HG02623 (cell line): ENCODE data around the gene TBC1D22A.

Source experiments
- ATAC-seq: cut with Tn5 transposase; IDR thresholded peaks from one replicate; pipeline ENCODE4 v1.9.1; 2021; ENCODE audit warnings: moderate library complexity; ENCODE audit not compliant: unreplicated experiment

TBC1D22A gene

DNA sequence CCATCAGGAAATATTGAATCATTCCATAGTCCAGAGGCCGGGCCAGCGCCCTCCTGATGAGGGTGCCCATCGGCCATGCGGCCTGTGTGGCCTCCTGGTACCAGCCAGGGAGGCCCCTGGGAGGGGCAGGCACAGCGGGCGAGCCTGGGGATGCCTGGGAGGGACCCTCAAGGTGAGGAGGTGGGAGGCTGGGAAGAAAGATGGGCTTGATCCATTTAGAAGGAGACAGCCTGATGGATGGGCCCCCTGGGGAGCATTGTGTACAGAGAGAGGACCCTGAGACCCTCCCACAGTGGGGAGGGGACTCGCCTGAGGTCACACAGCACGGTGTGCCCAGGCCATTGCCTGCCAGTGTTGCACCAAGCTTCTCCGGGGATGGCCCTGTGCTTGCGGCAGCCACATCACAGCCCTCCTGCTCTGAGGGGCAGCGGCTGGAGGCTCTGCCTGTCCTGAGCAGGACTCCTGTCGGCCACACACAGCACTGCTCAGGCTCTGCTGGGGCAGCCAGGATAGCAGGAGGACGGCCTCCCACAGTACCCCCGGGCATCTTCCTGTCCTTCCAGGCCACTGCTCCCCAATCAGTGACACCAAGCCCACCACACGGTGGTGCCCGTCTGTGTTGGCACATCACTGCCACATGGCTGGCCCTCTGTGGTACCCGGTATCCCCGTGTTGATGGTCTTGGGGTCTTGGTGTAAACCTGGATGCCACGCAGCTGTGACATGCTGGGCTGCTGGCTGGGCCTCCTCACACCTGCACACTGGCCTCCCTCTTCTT, 290.0 kb downstream of the TBC1D22A start:
- no peak for ATAC-seq

DNA sequence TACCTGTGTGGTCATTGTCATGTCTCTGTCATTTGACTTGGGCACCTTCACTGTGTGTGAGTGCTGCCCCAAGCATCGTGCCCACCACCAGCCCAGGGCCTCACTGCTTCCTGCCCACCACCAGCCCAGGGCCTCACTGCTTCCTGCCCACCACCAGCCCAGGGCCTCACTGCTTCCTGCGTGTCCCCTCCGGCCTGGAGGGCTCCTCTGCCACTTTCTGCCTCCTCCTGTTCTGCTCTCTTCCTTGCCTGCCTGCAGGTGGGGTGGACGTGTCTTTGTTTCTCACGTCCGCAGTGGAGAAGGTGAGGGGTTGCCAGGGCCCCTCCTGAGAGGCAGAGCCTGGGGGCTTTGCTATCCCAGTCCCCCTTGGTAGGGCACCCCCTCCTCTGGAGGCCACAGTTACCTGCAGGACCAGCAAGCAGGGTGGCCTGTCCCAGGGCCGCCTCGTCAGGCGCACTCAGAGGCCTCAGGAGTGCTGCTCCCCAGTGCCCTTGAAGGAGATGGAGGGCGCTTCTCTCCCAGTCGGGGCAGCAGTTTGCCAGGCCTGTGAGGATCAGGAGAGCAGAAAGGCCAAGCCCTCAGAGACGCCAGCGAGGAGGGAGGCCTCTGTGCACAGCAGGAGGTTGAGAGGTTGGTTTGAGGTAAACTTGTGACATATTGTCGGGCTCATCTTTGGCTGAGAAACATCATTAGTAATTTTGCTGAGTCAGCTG, 290.7 kb downstream of the TBC1D22A start:
- no peak for ATAC-seq

- no peak for ATAC-seq
These were observed 291.3 kb downstream of the TBC1D22A start for GRCh38 chr22:47053726-47054141.

- ATAC-seq: no peak
These were observed 292.0 kb downstream of the TBC1D22A start for GRCh38 chr22:47054231-47055072.

DNA sequence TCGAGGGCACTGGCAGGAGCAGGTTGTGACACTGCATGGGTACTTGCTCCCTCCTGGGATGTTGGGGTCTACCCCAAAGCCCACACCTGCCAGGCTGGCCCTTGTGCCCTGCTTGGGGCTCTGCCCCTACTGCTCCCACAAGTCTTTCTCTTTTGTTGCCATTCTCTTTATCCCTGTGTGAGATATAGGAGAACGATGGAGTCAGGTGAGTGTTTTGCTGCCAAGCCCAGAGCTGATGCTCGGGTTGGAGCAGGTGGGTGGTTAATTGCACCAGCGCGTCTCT, 292.6 kb downstream of the TBC1D22A start:
- ATAC-seq: no peak

GRCh38 chr22:47055461-47055860, 293.0 kb downstream of the TBC1D22A start:
- no peak for ATAC-seq

GRCh38 chr22:47055921-47056320, 293.5 kb downstream of the TBC1D22A start:
- ATAC-seq: no peak

DNA sequence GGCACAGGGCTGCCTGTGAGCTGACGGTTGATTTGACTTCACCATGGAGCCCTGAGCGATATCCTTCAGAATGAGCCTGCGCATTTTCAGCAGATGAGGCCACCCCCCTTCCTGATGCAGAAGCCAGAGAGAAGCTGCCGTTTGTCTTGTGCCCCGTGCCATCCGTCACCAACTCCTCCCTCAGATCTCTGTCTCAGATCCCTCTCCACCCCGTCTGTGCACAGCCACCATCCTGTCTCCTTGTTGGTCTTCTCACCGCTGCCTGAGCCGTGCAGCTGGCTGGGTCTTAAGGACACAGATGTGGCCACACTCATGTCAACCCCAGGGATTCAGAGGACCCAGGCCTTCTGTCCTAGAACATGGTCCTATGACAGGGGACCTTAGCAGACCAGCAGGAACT, 293.9 kb downstream of the TBC1D22A start:
- no peak for ATAC-seq

DNA sequence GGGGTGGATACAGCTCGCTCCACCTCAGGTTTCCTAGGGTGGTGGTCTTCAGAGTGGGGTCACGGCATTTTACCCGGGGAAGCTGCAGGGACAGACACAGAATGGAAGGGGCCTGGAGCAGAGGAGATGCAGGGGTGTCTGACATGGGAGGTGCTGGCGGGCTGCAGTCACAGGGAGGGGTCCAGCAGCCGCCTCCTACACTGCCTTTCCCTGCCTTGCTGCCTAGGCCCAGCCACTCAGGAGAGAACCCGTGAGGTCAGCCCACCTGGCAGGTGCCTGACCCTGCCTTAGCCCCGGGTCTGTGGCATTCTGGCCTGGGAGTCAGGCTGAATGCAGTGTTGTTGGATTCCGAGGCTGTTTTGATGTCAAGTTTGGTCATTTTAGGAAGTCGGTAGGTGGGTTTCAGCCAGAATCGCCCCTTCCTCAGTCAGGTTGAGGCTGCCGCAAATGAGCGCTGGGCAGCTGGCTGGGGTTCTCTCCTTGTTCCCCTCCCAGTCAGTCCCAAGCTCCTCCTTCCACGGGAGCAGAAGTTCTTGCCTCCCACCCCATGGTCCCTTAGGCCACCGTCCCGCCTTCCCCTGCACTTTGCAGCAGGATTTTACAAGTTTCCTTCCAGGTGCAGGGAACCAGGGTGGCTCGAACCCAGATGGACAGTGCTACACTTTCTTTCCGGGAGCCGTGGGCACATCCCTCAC, 294.5 kb downstream of the TBC1D22A start:
- ATAC-seq: no peak

GRCh38 chr22:47057916-47058585, 295.6 kb downstream of the TBC1D22A start:
- ATAC-seq: no peak

DNA sequence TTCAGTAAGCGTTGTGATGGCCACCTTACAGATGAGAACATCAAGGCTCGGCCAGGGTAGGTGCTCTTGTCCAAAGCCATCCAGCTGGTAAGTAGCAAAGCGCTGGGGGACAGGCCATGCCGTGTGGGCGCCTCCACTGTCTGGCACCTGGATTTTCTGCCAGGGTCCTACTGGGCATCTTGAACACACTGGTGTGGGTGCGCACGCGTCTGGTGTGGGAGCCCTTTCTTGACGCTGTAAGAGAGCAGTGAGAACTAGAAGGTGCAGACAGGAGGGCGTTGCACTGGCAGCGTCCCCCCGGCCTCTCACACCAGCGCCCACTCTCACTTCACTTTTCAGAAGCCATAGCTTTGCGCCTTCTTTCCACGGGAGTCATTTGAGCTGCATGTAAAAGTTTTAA, 296.6 kb downstream of the TBC1D22A start:
- ATAC-seq: no peak

DNA sequence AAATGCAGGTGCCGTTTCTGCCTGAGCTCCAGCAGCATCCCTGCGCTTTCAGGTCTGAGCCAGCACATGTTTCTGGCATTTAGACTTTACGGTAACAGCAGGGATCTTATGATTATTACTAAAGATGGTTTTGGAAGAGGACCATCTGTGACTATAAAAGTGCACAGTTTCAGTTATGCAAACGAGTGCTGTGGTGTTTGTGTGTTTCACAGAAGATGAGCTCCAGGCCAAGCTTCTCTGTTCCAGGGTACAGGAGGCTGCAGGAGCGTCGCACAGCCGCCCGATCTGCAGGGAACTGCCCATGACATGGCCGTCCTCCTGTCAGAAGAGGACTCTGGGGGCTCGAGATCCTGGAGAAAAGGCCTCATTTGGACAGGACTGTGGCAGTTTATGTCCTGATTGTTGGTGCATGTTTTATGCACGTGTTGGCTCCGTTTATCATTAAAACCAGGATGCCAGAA, 297.3 kb downstream of the TBC1D22A start:
- ATAC-seq: no peak

DNA sequence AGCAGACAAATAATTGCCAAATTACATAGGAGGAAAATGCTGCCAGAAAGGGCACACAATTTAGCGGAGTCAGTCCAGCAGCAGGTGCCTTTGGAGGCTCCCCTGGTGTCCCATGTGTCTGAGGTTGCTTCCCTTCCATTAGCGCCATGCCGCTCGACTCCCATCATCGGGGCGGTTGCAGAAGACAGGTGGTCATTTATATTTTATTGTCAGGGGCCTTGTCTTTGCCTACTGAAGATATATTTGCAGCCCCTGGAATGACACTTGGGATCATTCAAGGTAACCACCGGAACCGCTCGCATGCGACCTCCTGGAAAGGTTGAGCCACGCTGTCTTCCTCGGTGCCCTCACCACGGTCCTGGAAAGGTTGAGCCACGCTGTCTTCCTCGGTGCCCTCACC, 298.3 kb downstream of the TBC1D22A start:
- no peak for ATAC-seq

DNA sequence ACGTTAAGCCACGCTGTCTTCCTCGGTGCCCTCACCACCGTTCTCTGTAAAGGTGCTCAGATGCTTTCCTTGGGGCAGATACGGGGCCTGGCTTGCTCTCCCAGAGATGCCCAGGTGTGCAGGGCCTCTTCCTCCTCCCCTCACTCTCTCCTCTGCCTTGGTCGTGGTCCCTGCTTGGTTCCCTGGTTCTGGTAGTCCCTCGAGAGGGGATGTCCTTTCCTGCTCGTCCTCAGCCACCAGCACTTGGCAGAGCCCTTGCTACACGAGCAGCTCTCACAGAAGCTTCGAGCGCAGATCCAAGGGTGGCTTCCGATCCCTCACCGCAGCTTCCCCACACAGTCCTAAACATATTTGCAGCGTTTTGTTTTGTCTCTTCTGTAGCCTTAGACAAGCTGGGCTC, 298.8 kb downstream of the TBC1D22A start:
- ATAC-seq: no peak

- no peak for ATAC-seq
These were observed 299.7 kb downstream of the TBC1D22A start for GRCh38 chr22:47062126-47062525.

GRCh38 chr22:47063071-47063509, 300.6 kb downstream of the TBC1D22A start:
- ATAC-seq: no peak

- ATAC-seq: no peak
These were observed 301.2 kb downstream of the TBC1D22A start for GRCh38 chr22:47063606-47064005.

DNA sequence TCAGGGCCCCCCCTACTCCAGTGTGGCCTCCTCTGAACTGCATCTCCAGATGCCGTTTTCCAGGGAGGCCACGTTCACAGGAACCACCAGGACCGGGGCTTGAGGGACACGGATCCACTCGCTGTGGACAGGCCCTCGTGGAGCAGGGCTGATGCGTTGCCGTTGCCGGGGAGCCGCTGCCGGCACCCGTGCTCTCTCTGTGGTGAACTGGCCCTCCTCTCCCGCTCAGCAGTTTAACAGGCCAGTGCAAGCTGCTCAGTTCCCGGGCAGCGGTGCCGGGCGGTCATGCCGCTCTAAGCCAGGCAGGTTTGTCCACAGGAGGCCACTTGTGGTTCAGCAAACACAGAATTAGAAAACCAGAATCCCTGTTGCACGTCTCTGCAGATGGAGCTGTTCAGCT, 301.6 kb downstream of the TBC1D22A start:
- ATAC-seq: no peak

DNA sequence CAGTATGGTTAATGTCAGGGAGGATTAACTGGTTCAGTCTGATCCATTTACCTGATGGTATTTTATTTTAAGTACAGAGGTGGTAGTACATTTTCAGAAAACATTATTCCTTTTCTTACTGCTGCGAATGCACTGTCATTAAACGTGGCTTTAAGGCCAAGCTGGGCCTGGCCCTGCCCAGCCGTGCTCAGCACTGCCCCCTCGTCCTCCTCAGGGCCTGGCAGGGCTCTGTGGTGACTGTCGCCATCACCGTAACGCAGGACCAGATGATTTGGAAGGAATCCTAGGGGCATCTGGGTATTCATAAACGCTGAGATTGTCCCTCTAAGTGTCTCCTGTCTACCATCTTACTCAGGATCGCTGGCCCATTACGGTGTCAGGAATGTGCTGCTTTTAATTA, 302.0 kb downstream of the TBC1D22A start:
- no peak for ATAC-seq
